Loucy (cell line): ENCODE data around the gene PTPRN2.
"Not testable (repeated sequence)": the region's sequence is repeated elsewhere in the genome, so short reads cannot be mapped to it uniquely, and the experiment has no call there.

Experiments
- H2AFZ ChIP-seq: fragments of 200-600 bp; sonication (generic); 2 replicates; pipeline ENCODE4 v1.6.0; 2016; ENCODE audit warnings: antibody characterized with exemption, mild to moderate bottlenecking, low read length, moderate library complexity
- H3F3A ChIP-seq: fragments of 200-600 bp; 2 replicates; pipeline ENCODE4 v1.6.0; 2016; ENCODE audit warnings: antibody characterized with exemption, low read depth, mild to moderate bottlenecking
- H3K27me3 ChIP-seq: fragments of 200-600 bp; sonication (generic); 2 replicates; pipeline ENCODE4 v1.6.1; 2014; ENCODE audit warnings: low read length, mild to moderate bottlenecking; ENCODE audit not compliant: insufficient read depth, poor library complexity, severe bottlenecking
- H3K36me3 ChIP-seq: fragments of 200-600 bp; sonication (generic); 2 replicates; pipeline ENCODE4 v1.6.1; 2016; ENCODE audit warnings: low read length; ENCODE audit not compliant: insufficient read depth
- H3K4me1 ChIP-seq: fragments of 200-600 bp; sonication (generic); 2 replicates; pipeline ENCODE4 v1.5.1; 2014; ENCODE audit warnings: low read length, mild to moderate bottlenecking; ENCODE audit not compliant: insufficient read depth, poor library complexity, severe bottlenecking
- H3K4me2 ChIP-seq: fragments of 200-600 bp; sonication (generic); 2 replicates; pipeline ENCODE4 v1.6.0; 2014; ENCODE audit warnings: antibody characterized with exemption, low read length, low read depth, mild to moderate bottlenecking; ENCODE audit not compliant: poor library complexity, severe bottlenecking
- H3K4me3 ChIP-seq: fragments of 200-600 bp; sonication (generic); 2 replicates; pipeline ENCODE4 v1.5.1; 2014; ENCODE audit warnings: low read length, mild to moderate bottlenecking, mixed read lengths; ENCODE audit not compliant: poor library complexity, severe bottlenecking
- H3K79me2 ChIP-seq: fragments of 200-600 bp; sonication (generic); 2 replicates; pipeline ENCODE4 v1.6.1; 2014; ENCODE audit warnings: low read length; ENCODE audit not compliant: insufficient read depth
- H3K9ac ChIP-seq: fragments of 200-600 bp; sonication (generic); 2 replicates; pipeline ENCODE4 v1.6.0; 2014; ENCODE audit warnings: mild to moderate bottlenecking, low read depth, low read length, moderate library complexity; ENCODE audit not compliant: poor library complexity, severe bottlenecking
- H3K9me2 ChIP-seq: fragments of 200-600 bp; sonication (generic); replicated peaks from 2 replicates; pipeline ENCODE4 v1.6.1; 2016; ENCODE audit warnings: low read depth, low read length, mixed read lengths
- H3K9me3 ChIP-seq: fragments of 200-600 bp; sonication (generic); 2 replicates; pipeline ENCODE4 v1.6.1; 2014; ENCODE audit warnings: mild to moderate bottlenecking, antibody characterized with exemption, low read length, low read depth; ENCODE audit not compliant: insufficient read depth
- H4K20me1 ChIP-seq: fragments of 200-600 bp; sonication (generic); 2 replicates; pipeline ENCODE4 v1.6.0; 2014; ENCODE audit warnings: antibody characterized with exemption, low read length, mild to moderate bottlenecking; ENCODE audit not compliant: insufficient read depth, poor library complexity, severe bottlenecking
- EZH2phosphoT487 ChIP-seq: fragments of 200-600 bp; IDR thresholded peaks from 2 replicates; pipeline ENCODE4 v1.6.1; 2018; ENCODE audit warnings: antibody characterized with exemption, mild to moderate bottlenecking, moderate library complexity, borderline replicate concordance
- TF ChIP-seq, protein P1 (sequence below): fragments of 200-600 bp; sonication (generic); conservative IDR thresholded peaks from 2 replicates; pipeline ENCODE4 v1.5.1; 2014; ENCODE audit warnings: mild to moderate bottlenecking, antibody characterized with exemption, low read length

Gene PTPRN2

DNA sequence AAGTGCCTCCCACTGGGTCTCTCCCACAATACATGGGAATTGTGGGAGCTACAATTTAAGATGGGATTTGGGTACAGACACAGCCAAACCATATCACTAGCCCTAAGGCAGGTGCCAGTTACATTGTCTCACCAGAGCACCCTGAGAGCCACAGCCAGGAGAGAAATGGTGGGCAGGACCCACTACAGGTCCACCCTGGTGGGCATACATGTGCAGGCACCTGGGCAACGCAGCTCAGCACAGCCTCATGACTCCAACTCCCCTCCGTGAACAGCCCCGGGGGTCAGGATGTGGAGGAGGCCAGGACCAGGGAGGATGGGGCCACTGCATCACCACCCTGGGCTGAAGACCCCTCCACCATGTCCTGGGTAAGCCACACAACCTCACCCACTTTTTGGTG is 205.7 kb downstream of the PTPRN2 start:
- Histone ChIP-seq H3K9ac (no peak overlapping the region), H3K4me1 (no peaks in the 10 kb centered on the region), H3K9me2 (no peaks in the 10 kb centered on the region), H3F3A (no peaks in the 10 kb centered on the region), H3K4me3 (no peak overlapping the region), H3K9me3 (peaks cover 10% of the 10 kb centered on the region; the same call in 1 of the 2 replicates), H3K4me2 (no peak overlapping the region), H3K27me3 (no peaks in the 10 kb centered on the region), H2AFZ (no peak overlapping the region), H3K36me3 (no peaks in the 10 kb centered on the region), H4K20me1 (no peaks in the 10 kb centered on the region), H3K79me2 (no peaks in the 10 kb centered on the region)
- TF ChIP-seq, protein P1, sequence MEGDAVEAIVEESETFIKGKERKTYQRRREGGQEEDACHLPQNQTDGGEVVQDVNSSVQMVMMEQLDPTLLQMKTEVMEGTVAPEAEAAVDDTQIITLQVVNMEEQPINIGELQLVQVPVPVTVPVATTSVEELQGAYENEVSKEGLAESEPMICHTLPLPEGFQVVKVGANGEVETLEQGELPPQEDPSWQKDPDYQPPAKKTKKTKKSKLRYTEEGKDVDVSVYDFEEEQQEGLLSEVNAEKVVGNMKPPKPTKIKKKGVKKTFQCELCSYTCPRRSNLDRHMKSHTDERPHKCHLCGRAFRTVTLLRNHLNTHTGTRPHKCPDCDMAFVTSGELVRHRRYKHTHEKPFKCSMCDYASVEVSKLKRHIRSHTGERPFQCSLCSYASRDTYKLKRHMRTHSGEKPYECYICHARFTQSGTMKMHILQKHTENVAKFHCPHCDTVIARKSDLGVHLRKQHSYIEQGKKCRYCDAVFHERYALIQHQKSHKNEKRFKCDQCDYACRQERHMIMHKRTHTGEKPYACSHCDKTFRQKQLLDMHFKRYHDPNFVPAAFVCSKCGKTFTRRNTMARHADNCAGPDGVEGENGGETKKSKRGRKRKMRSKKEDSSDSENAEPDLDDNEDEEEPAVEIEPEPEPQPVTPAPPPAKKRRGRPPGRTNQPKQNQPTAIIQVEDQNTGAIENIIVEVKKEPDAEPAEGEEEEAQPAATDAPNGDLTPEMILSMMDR = no peak

DNA sequence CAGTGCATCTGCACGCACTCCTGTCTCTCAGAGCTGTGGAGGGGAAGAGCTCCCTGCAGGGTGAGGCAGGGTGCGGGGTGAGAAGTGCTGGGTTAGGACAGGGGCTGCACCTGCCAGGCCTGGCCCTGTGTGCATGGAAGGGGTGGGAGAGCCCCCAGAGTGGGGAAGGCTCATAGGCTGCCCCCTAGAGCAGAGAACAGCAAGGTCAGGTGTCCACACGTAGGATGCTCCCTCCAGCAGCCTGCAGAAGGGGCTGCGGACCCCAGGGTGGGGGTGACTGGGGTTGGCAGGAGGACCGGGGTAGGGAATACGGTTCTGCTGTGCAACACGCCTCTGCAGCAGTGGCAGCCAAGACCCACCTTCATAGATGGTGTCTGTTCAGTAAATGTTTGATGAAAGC is 208.6 kb downstream of the PTPRN2 start:
- Histone ChIP-seq H4K20me1 (no peaks in the 10 kb centered on the region), H3K9me2 (no peaks in the 10 kb centered on the region), H3K4me2 (no peak overlapping the region), H3K9ac (no peak overlapping the region), H3K79me2 (no peaks in the 10 kb centered on the region), H3F3A (no peaks in the 10 kb centered on the region), H3K27me3 (no peaks in the 10 kb centered on the region), H3K4me1 (no peaks in the 10 kb centered on the region), H3K4me3 (no peak overlapping the region), H3K9me3 (peaks cover 16% of the 10 kb centered on the region; the same call in 1 of the 2 replicates), H2AFZ (no peak overlapping the region), H3K36me3 (no peaks in the 10 kb centered on the region)
- TF ChIP-seq, protein P1 = no peak
- no peak for TF ChIP-seq EZH2phosphoT487

DNA sequence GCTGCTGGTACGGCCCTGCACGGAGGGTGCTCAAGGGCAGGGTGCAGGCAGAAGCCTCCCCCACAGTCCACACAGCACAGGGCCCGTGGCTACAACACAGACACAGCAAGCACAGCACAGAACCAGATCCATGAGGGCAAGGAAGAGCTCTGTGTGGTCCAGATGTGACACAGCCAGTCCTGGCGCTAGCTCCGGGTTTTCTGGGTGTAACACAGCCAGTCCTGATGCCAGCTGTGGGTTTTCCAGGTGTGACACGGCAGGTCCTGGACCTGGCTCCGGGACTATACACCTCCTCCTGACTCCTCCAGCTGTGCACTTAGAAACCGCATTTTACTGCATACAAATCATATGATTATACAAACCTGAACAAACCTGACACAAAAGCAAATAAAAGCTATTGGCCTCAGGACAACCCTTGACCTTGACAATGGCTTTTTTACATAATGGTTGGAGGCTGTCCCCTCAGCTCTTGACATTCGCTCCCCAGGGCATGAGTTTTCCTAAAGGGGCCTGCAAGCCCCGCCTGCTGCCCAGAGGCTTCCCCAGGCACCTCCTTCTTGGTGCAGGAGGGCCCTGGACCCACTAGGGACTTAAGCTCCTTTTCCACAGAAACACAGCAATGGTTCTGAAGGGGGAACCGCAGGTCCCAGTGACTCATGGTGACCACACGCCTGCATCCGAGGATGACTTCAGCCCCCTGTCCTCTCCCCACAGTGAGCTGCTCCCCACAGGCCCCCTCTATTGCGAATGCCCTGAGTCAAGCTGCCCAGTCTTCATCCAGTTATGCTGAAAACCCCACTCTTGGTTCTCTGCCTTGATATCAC is 209.6 kb downstream of the PTPRN2 start:
- H3K79me2 ChIP-seq = no peaks in the 10 kb centered on the region
- H3K9ac ChIP-seq = no peak overlapping the region
- peaks cover 19% of the 10 kb centered on the region; the same call in 1 of the 2 replicates for H3K9me3 ChIP-seq
- no peak overlapping the region for H3K4me2 ChIP-seq
- no peak for TF ChIP-seq EZH2phosphoT487
- TF ChIP-seq, protein P1 = no peak
- no peaks in the 10 kb centered on the region for H3K36me3 ChIP-seq
- no peaks in the 10 kb centered on the region for H3K27me3 ChIP-seq
- no peaks in the 10 kb centered on the region for H3K4me1 ChIP-seq
- no peak overlapping the region for H3K4me3 ChIP-seq
- H4K20me1 ChIP-seq = no peaks in the 10 kb centered on the region
- H3K9me2 ChIP-seq = no peaks in the 10 kb centered on the region
- H2AFZ ChIP-seq = no peak overlapping the region
- H3F3A ChIP-seq = no peaks in the 10 kb centered on the region

DNA sequence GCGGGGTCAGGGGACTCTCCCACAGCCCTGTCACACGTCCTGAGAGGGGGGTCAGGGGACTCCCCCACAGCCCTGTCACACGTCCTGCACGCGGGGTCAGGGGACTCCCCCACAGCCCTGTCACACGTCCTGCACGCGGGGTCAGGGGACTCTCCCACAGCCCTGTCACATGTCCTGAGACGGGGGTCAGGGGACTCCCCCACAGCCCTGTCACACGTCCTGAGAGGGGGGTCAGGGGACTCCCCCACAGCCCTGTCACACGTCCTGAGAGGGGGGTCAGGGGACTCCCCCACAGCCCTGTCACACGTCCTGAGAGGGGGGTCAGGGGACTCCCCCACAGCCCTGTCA is 210.8 kb downstream of the PTPRN2 start:
- H3K9ac ChIP-seq, H4K20me1 ChIP-seq, H3F3A ChIP-seq, H3K4me2 ChIP-seq, H2AFZ ChIP-seq, H3K9me2 ChIP-seq, H3K36me3 ChIP-seq, H3K4me1 ChIP-seq, H3K4me3 ChIP-seq, H3K27me3 ChIP-seq, H3K79me2 ChIP-seq: not testable (repeated sequence)
- peaks cover 19% of the 10 kb centered on the region; the same call in 1 of the 2 replicates for H3K9me3 ChIP-seq

DNA sequence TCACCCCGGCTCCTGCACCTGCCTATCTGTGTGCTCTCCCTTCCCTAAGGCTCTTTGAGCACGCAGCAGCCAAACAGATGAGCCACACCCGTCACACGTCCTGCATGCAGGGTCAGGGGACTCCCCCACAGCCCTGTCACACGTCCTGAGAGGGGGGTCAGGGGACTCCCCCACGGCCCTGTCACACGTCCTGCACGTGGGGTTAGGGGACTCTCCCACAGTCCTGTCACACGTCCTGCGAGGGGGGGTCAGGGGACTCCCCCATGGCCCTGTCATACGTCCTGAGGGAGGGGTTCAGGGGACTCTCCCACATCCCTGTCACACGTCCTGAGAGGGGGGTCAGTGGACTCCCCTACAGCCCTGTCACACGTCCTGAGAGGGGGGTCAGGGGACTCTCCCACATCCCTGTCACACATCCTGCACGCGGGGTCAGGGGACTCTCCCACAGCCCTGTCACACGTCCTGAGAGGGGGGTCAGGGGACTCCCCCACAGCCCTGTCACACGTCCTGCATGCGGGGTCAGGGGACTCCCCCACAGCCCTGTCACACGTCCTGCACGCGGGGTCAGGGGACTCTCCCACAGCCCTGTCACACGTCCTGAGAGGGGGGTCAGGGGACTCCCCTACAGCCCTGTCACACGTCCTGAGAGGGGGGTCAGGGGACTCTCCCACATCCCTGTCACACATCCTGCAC is 211.3 kb downstream of the PTPRN2 start:
- not testable (repeated sequence) for H3F3A ChIP-seq, H4K20me1 ChIP-seq, H3K9ac ChIP-seq, H3K36me3 ChIP-seq, H3K4me1 ChIP-seq, H3K9me2 ChIP-seq, H3K27me3 ChIP-seq, H3K79me2 ChIP-seq, H3K4me3 ChIP-seq, H3K4me2 ChIP-seq, H2AFZ ChIP-seq
- H3K9me3 ChIP-seq = peaks cover 19% of the 10 kb centered on the region; the same call in 1 of the 2 replicates
